Activated naive CD4-positive, alpha-beta T cell treated with anti-CD3 and anti-CD28 coated beads for 36 hours (primary cell): ENCODE measurements around the gene WDFY4. TPM values are rescaled to one million over a fixed set of nuclear protein-coding genes. Genes with fewer than 3 reads are reported as not detected.
"Not testable (repeated sequence)": the region's sequence is repeated elsewhere in the genome, so short reads cannot be mapped to it uniquely, and the experiment has no call there.

Experiments used
- CTCF ChIA-PET: fragments of 350-600 bp; sonication (Branson Sonifier 250); formaldehyde crosslinking; loops from one replicate; lab custom pipeline; 2021; ENCODE audit warnings: antibody characterized with exemption; lab: Charles Lee
- DNase-seq: peaks from one replicate; pipeline ENCODE4 v3.0.0-alpha.2; 2020
- H3K27ac Mint-ChIP-seq: one replicate; pipeline ENCODE4 v1.8.0; 2021; ENCODE audit warnings: mild to moderate bottlenecking, mixed read lengths
- H3K27me3 Mint-ChIP-seq: one replicate; pipeline ENCODE4 v1.8.0; 2021; ENCODE audit warnings: low read depth, mixed read lengths
- H3K36me3 Mint-ChIP-seq: one replicate; pipeline ENCODE4 v1.8.0; 2021; ENCODE audit warnings: low read depth, mixed read lengths
- H3K4me1 Mint-ChIP-seq: one replicate; pipeline ENCODE4 v1.8.0; 2021; ENCODE audit warnings: low read depth, mixed read lengths
- H3K4me3 Mint-ChIP-seq: one replicate; pipeline ENCODE4 v1.8.0; 2021; ENCODE audit warnings: mild to moderate bottlenecking, moderate library complexity, mixed read lengths
- H3K9me3 Mint-ChIP-seq: one replicate; pipeline ENCODE4 v1.8.0; 2021; ENCODE audit warnings: mixed read lengths
- intact Hi-C: fragments of 100-400 bp; cut with micrococcal nuclease; formaldehyde crosslinking; loops from one replicate; pipeline ENCODE4 v1.15.1; 2023
- total RNA-seq, 2 experiments: library from RNA; stranded (reverse); gene quantifications; one replicate each; pipeline ENCODE4 v1.2.3, GENCODE V29; 2021

WDFY4 gene
- total RNA-seq, 2 experiments from 2014 or later, result 0.20 to 0.29 TPM

GRCh38 chr10:48647073-48647472 is 37.6 kb upstream of the WDFY4 start:
- H3K27ac Mint-ChIP-seq, H3K4me3 Mint-ChIP-seq, H3K9me3 Mint-ChIP-seq, H3K36me3 Mint-ChIP-seq, DNase-seq, H3K4me1 Mint-ChIP-seq, intact Hi-C loops: not testable (repeated sequence)
- peaks cover 15% of the 10 kb centered on the region for H3K27me3 Mint-ChIP-seq
- CTCF ChIA-PET, result interaction anchor here (1.7 kb wide), 1 partner anchor 9 kb away, joined by 7 read pairs; no protein-coding TSS in a partner anchor

GRCh38 chr10:48648172-48648942 is 36.3 kb upstream of the WDFY4 start:
- H3K4me1 Mint-ChIP-seq, result no peaks in the 10 kb centered on the region
- peaks cover 15% of the 10 kb centered on the region for H3K27me3 Mint-ChIP-seq
- H3K36me3 Mint-ChIP-seq, result no peaks in the 10 kb centered on the region
- CTCF ChIA-PET, result interaction anchor here (0.6 kb wide), 1 partner anchor 156 kb away, joined by 3 read pairs; no protein-coding TSS in a partner anchor
- intact Hi-C loops, result no loop called here
- H3K4me3 Mint-ChIP-seq, result no peak overlapping the region
- no peaks in the 10 kb centered on the region for H3K9me3 Mint-ChIP-seq
- no peak overlapping the region for H3K27ac Mint-ChIP-seq
- no peak for DNase-seq

- Mint-ChIP-seq H3K27ac (no peak overlapping the region), H3K9me3 (no peaks in the 10 kb centered on the region), H3K4me1 (no peaks in the 10 kb centered on the region), H3K36me3 (no peaks in the 10 kb centered on the region), H3K27me3 (peaks cover 18% of the 10 kb centered on the region), H3K4me3 (no peak overlapping the region)
- DNase-seq, result no peak
- CTCF ChIA-PET, result interaction anchor here (0.6 kb wide), 1 partner anchor 44 kb away, joined by 3 read pairs; no protein-coding TSS in a partner anchor
- intact Hi-C loops, result no loop called here
Measured at GRCh38 chr10:48649349-48649944, 35.2 kb upstream of the WDFY4 start.

GRCh38 chr10:48651293-48651692 is 33.4 kb upstream of the WDFY4 start:
- Mint-ChIP-seq H3K4me1 (no peaks in the 10 kb centered on the region), H3K27ac (no peak overlapping the region), H3K9me3 (no peaks in the 10 kb centered on the region), H3K27me3 (peaks cover 24% of the 10 kb centered on the region), H3K4me3 (no peak overlapping the region), H3K36me3 (no peaks in the 10 kb centered on the region)
- no peak for DNase-seq
- CTCF ChIA-PET, result no interaction called here
- intact Hi-C loops, result no loop called here

- CTCF ChIA-PET, result no interaction called here
- Mint-ChIP-seq H3K36me3 (no peaks in the 10 kb centered on the region), H3K4me1 (peaks cover 4% of the 10 kb centered on the region), H3K9me3 (no peaks in the 10 kb centered on the region), H3K27ac (no peak overlapping the region), H3K27me3 (peaks cover 27% of the 10 kb centered on the region), H3K4me3 (no peak overlapping the region)
- intact Hi-C loops, result no loop called here
- no peak for DNase-seq
Measured at GRCh38 chr10:48651839-48652238, 32.8 kb upstream of the WDFY4 start.

GRCh38 chr10:48652344-48652743 is 32.3 kb upstream of the WDFY4 start:
- Mint-ChIP-seq H3K9me3 (no peaks in the 10 kb centered on the region), H3K36me3 (no peaks in the 10 kb centered on the region), H3K27me3 (peaks cover 27% of the 10 kb centered on the region), H3K27ac (no peak overlapping the region), H3K4me1 (peaks cover 4% of the 10 kb centered on the region), H3K4me3 (no peak overlapping the region)
- intact Hi-C loops, result no loop called here
- CTCF ChIA-PET, result no interaction called here
- no peak for DNase-seq

- H3K27ac Mint-ChIP-seq, result no peak overlapping the region
- H3K36me3 Mint-ChIP-seq, result no peaks in the 10 kb centered on the region
- CTCF ChIA-PET, result no interaction called here
- intact Hi-C loops, result no loop called here
- H3K4me1 Mint-ChIP-seq, result peaks cover 4% of the 10 kb centered on the region
- H3K27me3 Mint-ChIP-seq, result peaks cover 31% of the 10 kb centered on the region
- DNase-seq, result no peak
- H3K9me3 Mint-ChIP-seq, result no peaks in the 10 kb centered on the region
- H3K4me3 Mint-ChIP-seq, result no peak overlapping the region
Measured at GRCh38 chr10:48653347-48653746, 31.3 kb upstream of the WDFY4 start.

- Mint-ChIP-seq H3K9me3 (no peaks in the 10 kb centered on the region), H3K27me3 (peaks cover 25% of the 10 kb centered on the region), H3K36me3 (no peaks in the 10 kb centered on the region), H3K27ac (peak overlapping the region; percentile 7), H3K4me3 (no peak overlapping the region), H3K4me1 (peaks cover 4% of the 10 kb centered on the region)
- intact Hi-C loops, result no loop called here
- no peak for DNase-seq
- CTCF ChIA-PET, result interaction anchor here (4.8 kb wide), 1 partner anchor 104 kb away, joined by 102 read pairs; no protein-coding TSS in a partner anchor
Measured at GRCh38 chr10:48653944-48654698, 30.6 kb upstream of the WDFY4 start.

GRCh38 chr10:48655411-48656240 is 29.0 kb upstream of the WDFY4 start:
- intact Hi-C loops, result loop anchor here (1.0 to 5.0 kb wide), 6 partner anchors 47 to 440 kb away; partner anchors contain the start of gene MAPK8
- Mint-ChIP-seq H3K36me3 (no peaks in the 10 kb centered on the region), H3K9me3 (no peaks in the 10 kb centered on the region), H3K27me3 (peaks cover 25% of the 10 kb centered on the region), H3K4me3 (no peak overlapping the region), H3K4me1 (peaks cover 4% of the 10 kb centered on the region), H3K27ac (no peak overlapping the region)
- CTCF ChIA-PET, result interaction anchor here (0.5 to 4.8 kb wide), 51 partner anchors 9 to 883 kb away, joined by 3 to 102 read pairs (median 4); partner anchors contain the start of genes ARHGAP22 and ERCC6
- DNase-seq, result no peak

GRCh38 chr10:48656241-48656913 is 28.3 kb upstream of the WDFY4 start:
- Mint-ChIP-seq H3K27ac (no peak overlapping the region), H3K36me3 (no peaks in the 10 kb centered on the region), H3K4me1 (peaks cover 4% of the 10 kb centered on the region), H3K9me3 (no peaks in the 10 kb centered on the region), H3K4me3 (peak overlapping the region; percentile 76), H3K27me3 (peaks cover 23% of the 10 kb centered on the region)
- intact Hi-C loops, result loop anchor here (1.0 to 5.0 kb wide), 6 partner anchors 48 to 441 kb away; partner anchors contain the start of gene MAPK8
- CTCF ChIA-PET, result interaction anchor here (0.6 to 4.8 kb wide), 68 partner anchors 8 to 1271 kb away, joined by 3 to 102 read pairs (median 4); partner anchors contain the start of genes ARHGAP22 and ERCC6
- peak; percentile 91 for DNase-seq

- H3K9me3 Mint-ChIP-seq, result no peaks in the 10 kb centered on the region
- intact Hi-C loops, result loop anchor here (1.0 to 5.0 kb wide), 6 partner anchors 49 to 442 kb away; partner anchors contain the start of gene MAPK8
- H3K27ac Mint-ChIP-seq, result no peak overlapping the region
- H3K4me1 Mint-ChIP-seq, result peaks cover 4% of the 10 kb centered on the region
- CTCF ChIA-PET, result interaction anchor here (0.6 to 4.8 kb wide), 63 partner anchors 8 to 1271 kb away, joined by 3 to 102 read pairs (median 4); partner anchors contain the start of genes ARHGAP22 and ERCC6
- H3K4me3 Mint-ChIP-seq, result peak overlapping the region; percentile 76
- no peaks in the 10 kb centered on the region for H3K36me3 Mint-ChIP-seq
- peaks cover 18% of the 10 kb centered on the region for H3K27me3 Mint-ChIP-seq
- DNase-seq, result no peak
Measured at GRCh38 chr10:48656914-48657305, 27.8 kb upstream of the WDFY4 start.
